ENCODE measurements around the gene CCR1.

DNA sequence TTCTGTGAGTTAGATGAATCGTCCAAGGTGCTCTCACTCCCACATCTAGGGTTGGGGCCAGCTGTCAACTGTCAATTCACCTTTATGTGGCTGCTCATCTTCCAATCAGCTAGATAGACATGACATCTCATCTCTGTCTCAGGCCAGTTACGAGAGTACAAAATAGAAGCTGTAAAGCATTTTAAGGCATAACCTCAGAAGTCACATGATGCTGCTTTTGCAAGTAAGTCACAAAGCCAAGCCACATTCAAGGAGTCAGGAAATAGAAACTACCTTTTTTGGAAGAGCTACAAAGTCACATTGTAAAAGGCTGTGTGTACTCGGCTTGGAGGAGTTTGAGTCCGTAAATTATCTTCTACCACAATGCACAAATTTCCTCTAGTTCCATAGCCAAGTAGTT is 5.1 kb upstream of the CCR1 start:
- TF ChIP-seq CTCF (IDR thresholded peaks at IDR 0.05; ENCODE audit: low read length) (no peak), EZH2 (IDR thresholded peaks at IDR 0.05; ENCODE audit: borderline replicate concordance, low read length) (no peak)
